ENCODE data around the gene OR8A1.
"Not testable (repeated sequence)": the region's sequence is repeated elsewhere in the genome, so short reads cannot be mapped to it uniquely, and the experiment has no call there.

OR8A1 gene

GRCh38 chr11:124592627-124593026 is 22.8 kb downstream of the OR8A1 start:
- no peak for DNase-seq (ENCODE audit: low read depth, low spot score)

- no peak for DNase-seq (ENCODE audit: low read depth, low spot score)
Measured at GRCh38 chr11:124595302-124595701, 25.5 kb downstream of the OR8A1 start.

- no peak for DNase-seq (ENCODE audit: low read depth, low spot score)
Measured at GRCh38 chr11:124597626-124598025, 27.8 kb downstream of the OR8A1 start.

- no peak for DNase-seq (ENCODE audit: low read depth, low spot score)
Measured at GRCh38 chr11:124600621-124601320, 31.0 kb downstream of the OR8A1 start.

- DNase-seq (ENCODE audit: low read depth, low spot score) = no peak
Measured at GRCh38 chr11:124602193-124602592, 32.4 kb downstream of the OR8A1 start.

GRCh38 chr11:124602723-124603122 is 32.9 kb downstream of the OR8A1 start:
- DNase-seq (ENCODE audit: low read depth, low spot score) = not testable (repeated sequence)

- no peak for DNase-seq (ENCODE audit: low read depth, low spot score)
Measured at GRCh38 chr11:124605719-124606118, 35.9 kb downstream of the OR8A1 start.

GRCh38 chr11:124608147-124608546 is 38.4 kb downstream of the OR8A1 start:
- DNase-seq (ENCODE audit: low read depth, low spot score) = no peak

GRCh38 chr11:124610295-124610694 is 40.5 kb downstream of the OR8A1 start:
- no peak for DNase-seq (ENCODE audit: low read depth, low spot score)

GRCh38 chr11:124611064-124611463 is 41.3 kb downstream of the OR8A1 start, which contains the start of gene PANX3:
PANX3 (plus strand) TSS chr11:124611428; CDS start chr11:124611557, 129 bp downstream.
- no peak for DNase-seq (ENCODE audit: low read depth, low spot score)

- no peak for DNase-seq (ENCODE audit: low read depth, low spot score)
Measured at GRCh38 chr11:124612045-124612444, 42.2 kb downstream of the OR8A1 start.

- peak; percentile 48 for DNase-seq (ENCODE audit: low read depth, low spot score)
Measured at GRCh38 chr11:124612567-124613246, 42.9 kb downstream of the OR8A1 start.

GRCh38 chr11:124618863-124619262 is 49.1 kb downstream of the OR8A1 start:
- no peak for DNase-seq (ENCODE audit: low read depth, low spot score)
